RWPE1 (cell line): ENCODE results near the gene KPNA5.
A peak's percentile ranks its signal among the peaks of the same experiment; 100 is the strongest.

Experiments
- CTCF ChIA-PET: fragments of 350-600 bp; sonication (Branson Sonifier 250); formaldehyde crosslinking; extraction: SDS; loops from one replicate; lab custom pipeline; 2021; lab: Yijun Ruan, JAX
- POLR2A ChIA-PET: fragments of 400-600 bp; formaldehyde crosslinking; extraction: SDS; loops from one replicate; lab custom pipeline; 2020; ENCODE audit warnings: antibody characterized with exemption; ENCODE audit not compliant: low non-redundant PET; lab: Yijun Ruan, JAX
- DNase-seq: peaks from one replicate; pipeline ENCODE4 v3.0.0; 2012; ENCODE audit warnings: low spot score
- H3K27ac ChIP-seq: fragments of 450-650 bp; 2 replicates; pipeline ENCODE4 v1.5.1; 2017
- CTCF ChIP-seq: fragments of 450-650 bp; conservative IDR thresholded peaks from 2 replicates; pipeline ENCODE4 v1.5.1; 2017; ENCODE audit warnings: low read depth, mild to moderate bottlenecking

KPNA5 gene

GRCh38 chr6:116680880-116681672 is at the start of gene KPNA5:
KPNA5 (plus strand) TSS chr6:116681211; CDS start chr6:116681335, 124 bp downstream.
- CTCF ChIA-PET = interaction anchor here (0.7 to 1.1 kb wide), 3 partner anchors 9 to 165 kb away, joined by 3 to 4 read pairs (median 3); no protein-coding TSS in a partner anchor

GRCh38 chr6:116631379-116631990 is 49.5 kb upstream of the KPNA5 start:
- no peak for TF ChIP-seq CTCF
- ChIA-PET POLR2A (no interaction called here), CTCF (no interaction called here)
- no peak overlapping the region for H3K27ac ChIP-seq
- DNase-seq = no peak

More at GRCh38 chr6:116680880-116681672, at the start of gene KPNA5:
- TF ChIP-seq CTCF = no peak
- POLR2A ChIA-PET = no interaction called here
- H3K27ac ChIP-seq = peak within 1 kb of the TSS; percentile 91
- peak; percentile 83 for DNase-seq

- POLR2A ChIA-PET = no interaction called here
- 0 out of 2 replicates have a peak, but pooled peaks have one; percentile 13 for TF ChIP-seq CTCF
- no peak for DNase-seq
- no peak overlapping the region for H3K27ac ChIP-seq
- CTCF ChIA-PET = interaction anchor here (0.6 kb wide), 1 partner anchor 393 kb away, joined by 3 read pairs; no protein-coding TSS in a partner anchor
Measured at GRCh38 chr6:116633685-116634084, 47.3 kb upstream of the KPNA5 start.

GRCh38 chr6:116648156-116648555 is 32.9 kb upstream of the KPNA5 start:
- no peak for DNase-seq
- TF ChIP-seq CTCF = no peak
- POLR2A ChIA-PET = no interaction called here
- CTCF ChIA-PET = no interaction called here
- no peak overlapping the region for H3K27ac ChIP-seq

- no peak for DNase-seq
- no peak overlapping the region for H3K27ac ChIP-seq
- TF ChIP-seq CTCF = no peak
- ChIA-PET CTCF (interaction anchor here (0.6 kb wide), 1 partner anchor 12 kb away, joined by 3 read pairs; no protein-coding TSS in a partner anchor), POLR2A (no interaction called here)
Measured at GRCh38 chr6:116649129-116649528, 31.9 kb upstream of the KPNA5 start.

- ChIA-PET POLR2A (no interaction called here), CTCF (no interaction called here)
- H3K27ac ChIP-seq = no peak overlapping the region
- no peak for DNase-seq
- no peak for TF ChIP-seq CTCF
Measured at GRCh38 chr6:116651916-116652315, 29.1 kb upstream of the KPNA5 start.
